Measurements from ENCODE around the gene UHRF1.

UHRF1 gene

GRCh38 chr19:4991996-4992698 is 82.8 kb downstream of the UHRF1 start:
- DNase-seq = no peak

GRCh38 chr19:4993683-4994082 is 84.4 kb downstream of the UHRF1 start:
- DNase-seq = no peak

DNA sequence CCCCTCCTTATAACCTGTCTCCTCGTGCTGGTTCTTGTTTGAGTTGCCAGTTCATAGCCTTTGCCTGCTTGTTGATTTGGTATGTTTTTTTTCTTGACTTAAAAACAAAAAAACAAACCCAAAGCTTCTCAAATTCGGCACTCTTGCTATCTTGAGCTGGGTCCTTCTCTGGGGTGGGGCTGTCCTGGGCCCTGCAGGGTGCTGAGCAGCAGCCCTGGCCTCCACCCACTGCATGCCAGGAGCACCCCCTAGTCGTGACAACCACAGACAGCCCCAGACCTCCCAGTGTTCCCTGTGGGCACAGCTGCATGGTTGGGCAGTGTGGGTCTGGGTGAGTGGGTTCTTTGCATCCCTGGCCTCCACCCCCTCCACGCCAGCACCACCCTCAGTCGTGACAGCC is 87.4 kb downstream of the UHRF1 start:
- DNase-seq = no peak

DNA sequence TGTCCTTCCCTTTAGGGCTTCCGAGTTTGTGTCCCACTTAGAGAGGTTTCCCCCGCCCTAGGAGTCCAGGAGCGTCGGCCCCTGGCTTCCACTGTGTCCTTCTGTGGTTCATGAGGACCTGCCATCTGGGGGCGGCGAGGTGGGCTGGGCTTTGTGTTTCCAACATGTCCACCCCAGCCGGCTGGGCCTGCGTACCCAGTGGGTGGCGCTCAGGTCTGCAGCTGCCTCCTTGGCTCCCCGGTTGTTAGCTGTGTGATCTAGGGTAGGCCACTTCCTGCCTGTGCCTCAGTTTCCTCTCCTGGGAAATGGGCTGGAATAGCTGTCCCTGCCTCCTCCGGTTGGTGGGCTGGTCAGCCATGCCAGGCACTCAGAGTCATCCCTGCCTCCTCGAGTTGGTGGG is 88.0 kb downstream of the UHRF1 start:
- no peak for DNase-seq

- no peak for DNase-seq
These were observed 90.9 kb downstream of the UHRF1 start for GRCh38 chr19:5000120-5000611.

GRCh38 chr19:5001615-5002014 is 92.3 kb downstream of the UHRF1 start:
- no peak for DNase-seq

DNA sequence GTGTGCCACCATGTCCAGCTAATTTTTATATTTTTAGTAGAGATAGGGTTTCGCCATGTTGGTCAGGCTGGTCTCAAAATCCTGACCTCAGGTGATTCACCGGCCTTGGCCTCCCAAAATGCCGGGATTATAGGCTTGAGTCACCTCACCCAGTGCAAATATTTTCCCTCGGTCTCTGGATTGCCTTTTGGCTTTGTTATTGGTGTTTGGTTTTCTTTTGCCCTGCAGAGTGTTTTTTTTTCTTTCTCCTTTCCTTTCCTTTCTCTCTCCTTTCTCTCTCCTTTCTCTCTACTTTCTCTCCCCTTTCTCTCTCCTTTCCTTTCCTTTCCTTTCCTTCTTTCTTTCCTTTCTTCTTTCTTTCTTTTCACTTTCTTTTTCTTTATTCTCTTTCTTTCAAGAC is 92.8 kb downstream of the UHRF1 start:
- DNase-seq = no peak

GRCh38 chr19:5003781-5004180 is 94.5 kb downstream of the UHRF1 start:
- DNase-seq = no peak

DNA sequence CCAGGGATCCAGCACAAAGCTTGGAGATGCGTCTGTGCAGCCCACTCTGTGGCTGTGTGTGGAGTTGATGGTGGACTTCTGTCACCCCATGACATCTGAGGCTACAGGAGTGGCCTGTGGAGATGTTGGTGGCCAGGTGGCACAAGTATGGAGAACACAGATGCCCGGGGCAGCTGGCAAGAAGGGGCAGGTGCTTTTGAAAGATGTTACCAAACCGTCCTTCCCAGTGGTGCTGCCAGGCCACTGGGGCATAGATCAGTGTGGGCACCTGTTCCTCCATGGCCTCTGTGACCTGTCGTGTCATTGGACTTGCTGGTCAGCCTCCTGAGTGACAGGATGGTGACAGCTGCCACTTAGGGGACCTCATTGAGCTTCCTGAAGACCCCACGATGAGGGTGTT is 95.8 kb downstream of the UHRF1 start:
- no peak for DNase-seq

DNA sequence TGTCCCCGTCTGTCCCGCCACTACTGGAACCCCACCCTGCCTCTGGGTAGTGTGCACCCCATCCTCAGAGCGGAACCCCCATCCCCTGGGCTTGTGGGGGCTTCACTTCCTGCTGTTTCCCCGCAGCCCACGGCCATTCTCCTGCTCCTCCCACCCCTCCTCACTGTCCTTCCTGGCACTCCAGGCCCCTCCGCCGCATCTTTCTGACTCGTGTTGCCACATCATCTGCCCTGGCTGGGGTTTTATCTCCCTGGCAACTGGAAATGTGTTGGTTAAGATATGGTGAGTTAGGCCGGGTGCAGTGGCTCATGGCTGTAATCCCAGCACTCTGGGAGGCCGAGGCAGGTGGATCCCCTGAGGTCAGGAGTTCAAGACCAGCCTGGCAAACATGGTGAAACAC is 96.9 kb downstream of the UHRF1 start:
- no peak for DNase-seq

GRCh38 chr19:5006821-5007220 is 97.5 kb downstream of the UHRF1 start:
- DNase-seq = no peak

All from central memory CD4-positive, alpha-beta T cell (primary cell).